Measurements from ENCODE around the gene VAV3.
"Not testable (repeated sequence)": the region's sequence is repeated elsewhere in the genome, so short reads cannot be mapped to it uniquely, and the experiment has no call there.

Gene VAV3, protein sequence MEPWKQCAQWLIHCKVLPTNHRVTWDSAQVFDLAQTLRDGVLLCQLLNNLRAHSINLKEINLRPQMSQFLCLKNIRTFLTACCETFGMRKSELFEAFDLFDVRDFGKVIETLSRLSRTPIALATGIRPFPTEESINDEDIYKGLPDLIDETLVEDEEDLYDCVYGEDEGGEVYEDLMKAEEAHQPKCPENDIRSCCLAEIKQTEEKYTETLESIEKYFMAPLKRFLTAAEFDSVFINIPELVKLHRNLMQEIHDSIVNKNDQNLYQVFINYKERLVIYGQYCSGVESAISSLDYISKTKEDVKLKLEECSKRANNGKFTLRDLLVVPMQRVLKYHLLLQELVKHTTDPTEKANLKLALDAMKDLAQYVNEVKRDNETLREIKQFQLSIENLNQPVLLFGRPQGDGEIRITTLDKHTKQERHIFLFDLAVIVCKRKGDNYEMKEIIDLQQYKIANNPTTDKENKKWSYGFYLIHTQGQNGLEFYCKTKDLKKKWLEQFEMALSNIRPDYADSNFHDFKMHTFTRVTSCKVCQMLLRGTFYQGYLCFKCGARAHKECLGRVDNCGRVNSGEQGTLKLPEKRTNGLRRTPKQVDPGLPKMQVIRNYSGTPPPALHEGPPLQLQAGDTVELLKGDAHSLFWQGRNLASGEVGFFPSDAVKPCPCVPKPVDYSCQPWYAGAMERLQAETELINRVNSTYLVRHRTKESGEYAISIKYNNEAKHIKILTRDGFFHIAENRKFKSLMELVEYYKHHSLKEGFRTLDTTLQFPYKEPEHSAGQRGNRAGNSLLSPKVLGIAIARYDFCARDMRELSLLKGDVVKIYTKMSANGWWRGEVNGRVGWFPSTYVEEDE

DNA sequence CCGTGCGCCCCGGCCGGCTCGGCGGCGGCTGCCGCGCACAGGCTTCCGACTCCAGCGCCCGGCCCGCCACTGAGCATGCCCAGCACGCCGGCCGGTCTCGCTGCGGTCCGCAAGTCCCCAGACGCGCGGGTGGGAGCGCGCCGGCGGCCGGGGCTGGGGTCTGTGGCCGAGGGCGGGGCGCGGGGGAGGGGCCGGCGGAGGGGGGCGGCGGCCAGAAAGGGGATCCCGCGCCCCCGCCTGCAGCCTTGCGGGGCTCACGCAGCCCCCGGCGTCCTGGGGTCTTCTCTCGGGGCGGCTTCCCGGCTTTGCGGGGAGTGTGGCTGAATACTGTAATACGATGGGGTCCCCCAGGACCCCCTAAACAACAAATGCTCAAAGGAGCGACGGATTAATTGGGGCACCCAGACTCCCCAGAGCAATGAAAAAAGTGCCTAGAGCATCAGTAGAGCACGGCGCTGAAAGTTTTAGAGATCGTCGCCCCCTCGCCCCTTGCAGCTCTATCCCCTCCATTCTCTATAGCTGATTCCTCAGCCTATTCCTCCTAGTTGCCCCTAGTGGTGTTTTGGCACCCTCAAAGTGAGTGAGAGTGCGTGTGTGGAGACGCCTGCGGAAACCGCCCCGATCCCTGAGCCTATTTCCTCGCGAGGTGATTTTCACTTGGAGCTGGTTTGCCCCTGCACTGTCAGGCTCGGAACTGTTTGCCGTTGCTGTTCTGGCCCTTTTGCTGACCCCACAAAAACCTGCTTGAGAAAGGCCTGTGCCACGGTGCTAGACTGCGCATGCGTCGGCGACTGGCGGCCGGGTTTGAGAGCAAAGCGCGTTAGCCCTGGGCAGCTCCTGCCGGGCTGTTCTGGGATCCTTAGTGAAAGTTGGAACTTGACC is at the start of gene VAV3:
VAV3 (minus strand) TSS at position 71 of the 882 bp plus-strand sequence. CDS start 311 bp downstream, outside the sequence.
- H3K4me1 ChIP-seq (ENCODE audit: insufficient read depth, low read length), result no peaks in the 10 kb centered on the region
- H3K9ac ChIP-seq (ENCODE audit: low read length), result no peak within 1 kb of the TSS
- H3K27me3 ChIP-seq (ENCODE audit: control insufficient read depth in 1 of 2, insufficient read depth in 2 of 2, low read length in 2 of 2), result peaks cover 0 to 4% of the 10 kb centered on the region in 2 donors
- no peaks in the 10 kb centered on the region for H3K9me3 ChIP-seq (ENCODE audit: low read length)
- no peak within 1 kb of the TSS for H3K27ac ChIP-seq (ENCODE audit: low read depth, low read length)
- H3K4me3 ChIP-seq (ENCODE audit: low read depth in 1 of 2, low read length in 2 of 2), result peak within 1 kb of the TSS; percentile 12 to 63
- no peaks in the 10 kb centered on the region for H3K36me3 ChIP-seq (ENCODE audit: insufficient read depth, low read length)

DNA sequence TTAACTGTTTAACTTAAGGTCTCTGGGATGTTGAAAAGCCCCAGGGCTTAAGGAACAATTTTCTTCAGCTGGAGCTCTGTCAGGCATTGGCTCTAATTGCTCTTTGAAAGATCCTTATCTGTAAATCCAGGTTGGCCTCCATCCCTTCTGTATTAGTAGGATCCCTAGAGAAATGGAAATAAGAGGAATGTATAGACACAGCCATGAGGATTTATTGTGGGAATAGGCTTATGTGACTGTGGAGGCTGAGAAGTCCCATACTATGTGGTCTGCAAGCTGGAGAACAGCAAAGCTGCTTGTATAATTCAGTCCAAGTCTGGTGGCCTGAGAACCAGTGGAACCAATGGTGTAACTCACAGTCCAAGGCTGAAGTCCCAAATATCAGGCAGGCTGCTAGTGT is 47.6 kb upstream of the VAV3 start:
- Histone ChIP-seq H3K9me3 (ENCODE audit: low read length) (no peaks in the 10 kb centered on the region), H3K4me1 (ENCODE audit: insufficient read depth, low read length) (no peaks in the 10 kb centered on the region), H3K9ac (ENCODE audit: low read length) (no peak overlapping the region), H3K27ac (ENCODE audit: low read depth, low read length) (no peak overlapping the region), H3K4me3 (ENCODE audit: low read depth in 1 of 2, low read length in 2 of 2) (no peak overlapping the region), H3K27me3 (ENCODE audit: control insufficient read depth in 1 of 2, insufficient read depth in 2 of 2, low read length in 2 of 2) (no peaks in the 10 kb centered on the region), H3K36me3 (ENCODE audit: insufficient read depth, low read length) (no peaks in the 10 kb centered on the region)

DNA sequence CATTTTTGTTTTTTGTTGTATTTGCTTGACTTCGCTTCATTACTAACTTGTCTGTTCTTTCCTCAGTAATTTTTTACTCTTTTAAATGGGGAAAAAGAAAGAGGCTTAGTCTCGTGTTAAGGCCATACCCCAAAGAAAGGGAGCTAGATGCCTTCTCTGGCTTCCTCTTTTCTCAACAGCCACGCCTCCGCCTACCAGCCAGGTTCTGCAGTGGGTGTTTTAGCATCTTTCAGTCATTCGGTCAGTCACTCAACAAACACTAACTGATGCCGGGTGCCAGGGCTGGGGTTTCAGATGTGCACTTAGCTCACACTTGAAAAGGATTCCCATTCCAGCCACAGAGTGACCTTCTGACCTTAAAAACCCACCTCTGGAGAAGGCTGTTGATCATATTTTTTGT is 46.3 kb upstream of the VAV3 start:
- Histone ChIP-seq H3K4me1 (ENCODE audit: insufficient read depth, low read length) (no peaks in the 10 kb centered on the region), H3K9me3 (ENCODE audit: low read length) (no peaks in the 10 kb centered on the region), H3K9ac (ENCODE audit: low read length) (no peak overlapping the region), H3K27me3 (ENCODE audit: control insufficient read depth in 1 of 2, insufficient read depth in 2 of 2, low read length in 2 of 2) (no peaks in the 10 kb centered on the region), H3K4me3 (ENCODE audit: low read depth in 1 of 2, low read length in 2 of 2) (no peak overlapping the region), H3K27ac (ENCODE audit: low read depth, low read length) (no peak overlapping the region), H3K36me3 (ENCODE audit: insufficient read depth, low read length) (no peaks in the 10 kb centered on the region)

DNA sequence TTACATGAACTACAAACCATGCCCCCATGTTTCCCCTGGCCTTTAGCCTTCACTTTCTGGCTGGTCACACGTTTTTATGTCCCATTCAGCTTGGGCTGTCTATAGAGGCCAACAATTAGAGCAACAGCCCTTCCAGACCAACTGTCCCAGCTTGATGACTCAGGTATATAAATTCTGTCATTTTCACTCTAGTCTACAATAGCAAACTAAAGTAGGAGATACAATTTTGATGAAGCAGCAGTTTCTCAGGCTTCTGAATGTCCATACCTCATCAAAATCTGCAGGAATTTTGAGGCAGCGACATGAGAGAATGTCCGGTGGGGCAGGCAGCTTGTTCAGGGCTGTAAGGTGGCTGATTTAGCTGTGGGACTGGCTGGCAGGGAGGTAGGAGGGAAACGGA is 45.6 kb upstream of the VAV3 start:
- Histone ChIP-seq H3K4me3 (ENCODE audit: low read depth in 1 of 2, low read length in 2 of 2) (no peak overlapping the region), H3K4me1 (ENCODE audit: insufficient read depth, low read length) (no peaks in the 10 kb centered on the region), H3K9ac (ENCODE audit: low read length) (no peak overlapping the region), H3K36me3 (ENCODE audit: insufficient read depth, low read length) (no peaks in the 10 kb centered on the region), H3K9me3 (ENCODE audit: low read length) (no peaks in the 10 kb centered on the region), H3K27me3 (ENCODE audit: control insufficient read depth in 1 of 2, insufficient read depth in 2 of 2, low read length in 2 of 2) (no peaks in the 10 kb centered on the region), H3K27ac (ENCODE audit: low read depth, low read length) (no peak overlapping the region)

DNA sequence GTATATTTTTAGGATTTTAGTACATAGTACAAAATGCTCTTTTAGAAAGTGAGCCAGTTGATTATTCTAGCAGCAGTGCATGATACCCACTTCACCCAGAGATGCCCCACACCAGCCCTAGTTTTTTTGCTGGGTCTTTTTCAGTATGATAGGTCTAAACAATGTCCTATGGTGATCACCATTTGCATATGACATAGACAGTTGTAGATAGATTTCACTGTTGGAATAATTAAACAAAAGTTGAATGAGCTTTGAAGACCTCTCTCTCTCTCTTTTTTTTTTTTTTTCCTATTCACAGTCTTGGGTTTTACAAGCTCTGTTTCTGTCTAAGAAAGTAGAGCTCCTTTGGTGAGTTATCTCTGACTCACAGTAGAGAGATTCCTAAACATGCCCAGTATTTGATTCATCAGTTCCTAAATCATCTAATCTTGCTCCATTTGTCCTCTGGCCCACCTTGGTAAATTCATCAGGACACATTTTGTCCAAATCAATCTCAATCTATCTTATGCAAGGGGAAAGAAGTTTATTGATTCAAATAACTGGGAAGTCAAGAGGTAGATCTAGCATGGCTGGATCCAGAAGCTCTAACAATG is 44.7 kb upstream of the VAV3 start:
- Histone ChIP-seq H3K9me3 (ENCODE audit: low read length) (no peaks in the 10 kb centered on the region), H3K4me1 (ENCODE audit: insufficient read depth, low read length) (no peaks in the 10 kb centered on the region), H3K27ac (ENCODE audit: low read depth, low read length) (no peak overlapping the region)

DNA sequence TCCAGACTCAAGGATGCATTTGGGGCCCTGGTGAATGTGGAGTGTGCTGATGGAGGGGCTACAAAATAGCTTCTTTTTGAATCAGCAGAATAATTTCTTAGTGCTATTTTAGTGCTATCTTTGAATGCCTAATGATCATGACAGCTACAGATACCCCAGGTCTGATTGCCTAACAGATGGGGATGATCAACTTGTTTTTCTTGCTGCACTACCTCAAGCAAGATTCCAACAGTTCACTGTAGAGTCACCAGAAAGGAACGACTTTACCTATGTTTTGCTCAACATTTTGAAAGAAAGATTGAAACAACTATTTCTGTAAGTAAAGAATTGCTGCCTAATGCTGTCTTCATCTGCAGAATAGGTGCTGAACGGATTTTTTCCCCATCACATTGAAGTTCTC is 42.6 kb upstream of the VAV3 start:
- Histone ChIP-seq H3K36me3 (ENCODE audit: insufficient read depth, low read length) (no peaks in the 10 kb centered on the region), H3K4me1 (ENCODE audit: insufficient read depth, low read length) (no peaks in the 10 kb centered on the region), H3K4me3 (ENCODE audit: low read depth in 1 of 2, low read length in 2 of 2) (no peak overlapping the region), H3K9me3 (ENCODE audit: low read length) (no peaks in the 10 kb centered on the region), H3K27me3 (ENCODE audit: control insufficient read depth in 1 of 2, insufficient read depth in 2 of 2, low read length in 2 of 2) (no peaks in the 10 kb centered on the region), H3K9ac (ENCODE audit: low read length) (no peak overlapping the region), H3K27ac (ENCODE audit: low read depth, low read length) (no peak overlapping the region)

More for the DNA sequence above, 44.7 kb upstream of the VAV3 start:
- H3K36me3 ChIP-seq (ENCODE audit: insufficient read depth, low read length), result no peaks in the 10 kb centered on the region
- no peak overlapping the region for H3K4me3 ChIP-seq (ENCODE audit: low read depth in 1 of 2, low read length in 2 of 2)
- no peak overlapping the region for H3K9ac ChIP-seq (ENCODE audit: low read length)
- H3K27me3 ChIP-seq (ENCODE audit: control insufficient read depth in 1 of 2, insufficient read depth in 2 of 2, low read length in 2 of 2), result no peaks in the 10 kb centered on the region

DNA sequence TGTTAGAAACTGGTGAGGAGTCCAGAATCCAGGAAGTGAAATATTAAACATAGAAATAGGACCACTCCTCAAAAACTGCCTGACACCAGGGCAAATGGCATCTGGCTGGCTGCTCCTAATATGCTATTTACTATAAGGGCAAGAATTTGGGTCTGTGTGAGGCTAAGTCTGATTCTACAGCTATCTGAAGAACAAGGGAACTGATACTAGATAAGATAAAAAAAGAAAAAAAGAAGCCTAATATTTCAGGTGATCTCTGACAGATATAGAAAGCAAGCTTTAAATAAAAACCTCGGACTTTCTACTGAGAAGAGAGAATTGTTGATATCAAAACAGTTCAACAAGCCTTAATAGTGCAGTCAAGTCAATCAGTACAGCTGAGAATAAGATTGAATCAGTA is 42.1 kb upstream of the VAV3 start:
- no peaks in the 10 kb centered on the region for H3K9me3 ChIP-seq (ENCODE audit: low read length)

DNA sequence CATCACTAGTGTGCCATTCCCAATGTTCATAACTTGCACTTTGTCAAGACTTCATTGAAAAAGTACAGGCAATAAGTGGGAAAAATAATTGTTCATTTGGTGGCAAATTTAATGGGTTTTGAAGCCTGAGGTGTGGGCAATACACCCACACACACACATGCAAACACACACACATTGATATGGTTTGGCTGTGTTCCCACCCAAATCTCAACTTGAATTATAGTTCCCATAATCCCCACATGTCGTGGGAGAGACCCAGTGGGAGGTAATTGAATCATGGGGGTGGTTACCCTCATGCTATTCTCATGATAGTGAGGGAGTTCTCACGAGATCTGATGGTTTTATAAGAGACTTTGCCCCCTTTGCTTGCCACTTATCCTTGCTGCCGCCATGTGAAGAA is 39.9 kb upstream of the VAV3 start:
- H3K4me1 ChIP-seq (ENCODE audit: insufficient read depth, low read length); H3K4me3 ChIP-seq (ENCODE audit: low read depth in 1 of 2, low read length in 2 of 2); H3K9ac ChIP-seq (ENCODE audit: low read length); H3K36me3 ChIP-seq (ENCODE audit: insufficient read depth, low read length); H3K27ac ChIP-seq (ENCODE audit: low read depth, low read length); H3K27me3 ChIP-seq (ENCODE audit: control insufficient read depth in 1 of 2, insufficient read depth in 2 of 2, low read length in 2 of 2); H3K9me3 ChIP-seq (ENCODE audit: low read length): not testable (repeated sequence)

More for the DNA sequence above, 42.1 kb upstream of the VAV3 start:
- Histone ChIP-seq H3K9ac (ENCODE audit: low read length) (no peak overlapping the region), H3K4me1 (ENCODE audit: insufficient read depth, low read length) (no peaks in the 10 kb centered on the region), H3K27ac (ENCODE audit: low read depth, low read length) (no peak overlapping the region), H3K4me3 (ENCODE audit: low read depth in 1 of 2, low read length in 2 of 2) (no peak overlapping the region), H3K27me3 (ENCODE audit: control insufficient read depth in 1 of 2, insufficient read depth in 2 of 2, low read length in 2 of 2) (no peaks in the 10 kb centered on the region), H3K36me3 (ENCODE audit: insufficient read depth, low read length) (no peaks in the 10 kb centered on the region)

DNA sequence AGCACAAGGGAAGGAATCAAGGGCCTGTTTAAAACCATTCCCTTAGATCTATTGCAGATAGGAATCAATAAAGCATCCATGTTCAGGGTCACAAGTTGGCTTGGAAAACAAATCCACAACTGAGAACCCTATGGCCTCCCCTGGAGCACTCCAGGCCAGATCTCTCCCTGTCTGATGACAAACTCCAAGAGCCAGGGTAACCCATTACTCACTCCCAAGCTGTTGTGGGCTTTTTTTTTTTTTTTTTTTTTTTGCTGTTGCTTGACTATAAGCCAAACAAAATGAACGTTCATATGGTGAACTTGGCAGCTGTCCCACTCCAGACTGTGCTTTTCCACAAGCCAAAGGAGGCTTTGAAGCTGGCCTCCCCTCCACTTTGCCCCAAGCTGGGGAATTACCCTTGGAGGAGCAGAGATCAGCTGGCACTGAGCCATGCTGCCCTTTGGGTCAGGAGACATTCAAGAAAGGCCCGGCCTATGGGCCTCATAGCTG is 35.7 kb upstream of the VAV3 start:
- Histone ChIP-seq H3K9me3 (ENCODE audit: low read length) (no peaks in the 10 kb centered on the region), H3K27me3 (ENCODE audit: control insufficient read depth in 1 of 2, insufficient read depth in 2 of 2, low read length in 2 of 2) (no peaks in the 10 kb centered on the region), H3K9ac (ENCODE audit: low read length) (no peak overlapping the region), H3K4me3 (ENCODE audit: low read depth in 1 of 2, low read length in 2 of 2) (no peak overlapping the region), H3K4me1 (ENCODE audit: insufficient read depth, low read length) (no peaks in the 10 kb centered on the region), H3K36me3 (ENCODE audit: insufficient read depth, low read length) (no peaks in the 10 kb centered on the region), H3K27ac (ENCODE audit: low read depth, low read length) (no peak overlapping the region)

DNA sequence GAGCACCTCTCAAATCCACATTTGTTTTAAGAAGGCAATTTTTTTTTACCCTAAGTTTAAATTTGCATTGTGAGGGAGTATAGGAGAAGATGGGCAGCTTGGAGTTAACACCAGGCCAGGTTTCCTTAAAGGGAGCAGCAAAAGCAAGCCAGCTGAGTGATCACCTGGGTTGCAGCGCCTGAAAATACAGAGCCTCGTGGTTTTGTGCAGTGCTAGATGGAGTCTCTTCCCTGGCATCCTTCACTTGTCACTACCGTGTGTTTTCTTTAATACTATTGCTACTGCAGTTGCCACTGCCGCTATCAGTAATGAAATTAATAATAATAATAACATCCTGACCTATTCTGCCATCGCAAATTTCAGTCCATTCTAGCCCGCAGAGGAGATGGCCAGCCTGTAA is 35.2 kb upstream of the VAV3 start:
- no peaks in the 10 kb centered on the region for H3K36me3 ChIP-seq (ENCODE audit: insufficient read depth, low read length)
- no peaks in the 10 kb centered on the region for H3K27me3 ChIP-seq (ENCODE audit: control insufficient read depth in 1 of 2, insufficient read depth in 2 of 2, low read length in 2 of 2)
- H3K27ac ChIP-seq (ENCODE audit: low read depth, low read length), result no peak overlapping the region
- H3K4me3 ChIP-seq (ENCODE audit: low read depth in 1 of 2, low read length in 2 of 2), result no peak overlapping the region
- no peak overlapping the region for H3K9ac ChIP-seq (ENCODE audit: low read length)
- H3K9me3 ChIP-seq (ENCODE audit: low read length), result no peaks in the 10 kb centered on the region
- H3K4me1 ChIP-seq (ENCODE audit: insufficient read depth, low read length), result no peaks in the 10 kb centered on the region

Measured in muscle layer of colon (tissue), 2 donors.